NCI-H82 treated with DMSO at 0.1 percent for 48 hours (cell line): ENCODE measurements around the gene UQCC3.
"Not testable (repeated sequence)": the region's sequence is repeated elsewhere in the genome, so short reads cannot be mapped to it uniquely, and the experiment has no call there.

Source experiments
- DNase-seq: peaks from one replicate; lab custom pipeline; 2025; ENCODE audit not compliant: unreplicated experiment; lab: John Stamatoyannopoulos, UW

UQCC3 gene, protein sequence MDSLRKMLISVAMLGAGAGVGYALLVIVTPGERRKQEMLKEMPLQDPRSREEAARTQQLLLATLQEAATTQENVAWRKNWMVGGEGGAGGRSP

DNA sequence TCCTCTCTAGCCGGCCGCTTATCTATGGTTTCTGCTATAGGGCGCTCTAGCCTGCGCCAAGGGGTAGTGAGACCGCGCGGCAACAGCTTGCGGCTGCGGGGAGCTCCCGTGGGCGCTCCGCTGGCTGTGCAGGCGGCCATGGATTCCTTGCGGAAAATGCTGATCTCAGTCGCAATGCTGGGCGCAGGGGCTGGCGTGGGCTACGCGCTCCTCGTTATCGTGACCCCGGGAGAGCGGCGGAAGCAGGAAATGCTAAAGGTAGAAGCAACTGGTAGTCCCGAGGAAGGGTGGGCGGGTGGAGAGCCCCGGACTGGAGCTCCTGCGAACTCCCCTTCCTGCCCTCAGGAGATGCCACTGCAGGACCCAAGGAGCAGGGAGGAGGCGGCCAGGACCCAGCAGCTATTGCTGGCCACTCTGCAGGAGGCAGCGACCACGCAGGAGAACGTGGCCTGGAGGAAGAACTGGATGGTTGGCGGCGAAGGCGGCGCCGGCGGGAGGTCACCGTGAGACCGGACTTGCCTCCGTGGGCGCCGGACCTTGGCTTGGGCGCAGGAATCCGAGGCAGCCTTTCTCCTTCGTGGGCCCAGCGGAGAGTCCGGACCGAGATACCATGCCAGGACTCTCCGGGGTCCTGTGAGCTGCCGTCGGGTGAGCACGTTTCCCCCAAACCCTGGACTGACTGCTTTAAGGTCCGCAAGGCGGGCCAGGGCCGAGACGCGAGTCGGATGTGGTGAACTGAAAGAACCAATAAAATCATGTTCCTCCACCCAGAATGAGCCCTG is at the start of gene UQCC3, which contains the start of gene LBHD1:
Gene UQCC3, plus strand, starts transcription at position 66 of the 782 bp plus-strand sequence. Its CDS starts 73 bp downstream, at position 139.
Gene LBHD1, minus strand, starts transcription at position 660 of the 782 bp plus-strand sequence. CDS start 2,236 bp downstream, outside the sequence.
- peak; percentile 76 for DNase-seq

DNA sequence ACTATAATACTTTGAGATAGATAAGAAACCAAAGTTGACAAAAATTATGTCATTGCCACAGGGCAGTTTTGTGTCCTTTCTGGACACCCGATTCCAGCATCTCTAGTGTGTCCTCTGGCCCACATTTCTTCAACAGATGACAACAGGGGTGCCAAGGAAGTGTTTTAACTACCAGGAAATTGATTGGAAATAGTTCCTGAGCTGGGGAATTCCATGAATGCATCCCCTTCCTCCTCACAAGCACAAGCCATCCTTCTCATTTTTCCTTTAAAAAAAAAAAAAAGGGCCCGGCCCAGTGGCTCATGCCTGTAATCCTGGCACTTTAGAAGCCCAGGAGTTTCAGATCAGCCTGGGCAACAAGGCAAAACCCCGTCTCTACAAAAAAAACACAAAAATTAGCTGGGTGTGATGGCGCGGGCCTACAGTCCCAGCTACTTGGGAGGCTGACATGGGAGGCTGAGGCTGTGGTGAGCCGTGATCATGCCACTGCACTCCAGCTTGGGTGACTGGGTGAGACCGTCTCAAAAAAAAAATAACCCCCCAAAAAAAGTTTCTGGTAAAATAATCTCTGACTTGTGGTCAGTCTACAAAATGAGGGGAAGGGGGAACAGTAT is 48.9 kb upstream of the UQCC3 start:
- no peak for DNase-seq

DNA sequence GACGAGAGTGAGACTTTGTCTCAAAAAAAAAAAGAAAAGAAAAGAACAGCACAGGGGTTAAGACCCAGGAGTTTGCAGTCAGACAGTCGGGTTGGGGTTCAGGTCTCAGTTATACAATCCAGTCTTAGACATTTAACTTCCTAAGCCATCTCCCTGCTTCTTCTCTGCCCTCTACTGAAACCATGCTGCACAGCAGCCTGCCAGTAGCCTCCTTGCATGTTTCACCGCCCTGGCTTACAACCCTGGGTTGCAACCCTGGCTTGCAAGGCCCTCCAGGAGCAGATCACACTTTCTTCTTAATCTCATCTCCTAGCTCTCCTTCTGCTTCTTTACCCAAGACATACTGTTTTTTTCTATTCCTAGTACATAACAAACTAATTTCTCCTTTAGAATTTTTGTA is 43.8 kb upstream of the UQCC3 start:
- DNase-seq, result no peak

DNA sequence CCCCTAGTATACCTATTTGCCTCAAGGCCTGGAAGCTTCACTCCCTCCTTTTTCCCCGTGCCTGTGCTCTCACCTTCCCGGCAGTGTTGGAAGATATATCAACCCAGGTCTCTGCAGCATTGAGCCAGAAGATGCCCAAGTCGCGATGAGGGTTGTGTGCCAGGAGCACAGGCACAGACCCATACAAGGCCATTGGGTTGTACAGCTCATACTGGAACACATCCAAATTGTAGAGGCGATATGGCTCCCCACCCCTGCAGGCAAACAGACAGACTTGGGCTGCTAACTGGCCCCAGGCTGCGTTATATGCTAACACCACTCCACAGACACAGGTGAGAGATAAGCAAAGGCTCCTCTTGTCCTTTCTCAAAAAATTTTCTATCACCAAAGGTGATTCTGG is 39.0 kb upstream of the UQCC3 start:
- no peak for DNase-seq

- no peak for DNase-seq
Measured at GRCh38 chr11:62644220-62644619, 27.3 kb upstream of the UQCC3 start.

DNA sequence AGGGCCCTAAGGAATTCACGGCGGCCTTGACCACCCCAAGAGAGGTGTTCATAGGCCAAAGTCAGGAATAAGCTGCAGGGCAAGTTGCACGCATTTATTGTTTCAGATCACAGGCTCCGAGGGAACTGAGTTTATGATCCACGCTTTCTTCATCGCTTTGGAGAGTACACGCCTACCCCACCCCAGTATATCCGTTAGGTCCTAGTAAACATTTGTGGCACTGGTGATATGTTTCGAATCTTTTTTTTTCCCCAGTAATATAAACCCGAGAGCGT is 25.9 kb upstream of the UQCC3 start:
- no peak for DNase-seq

DNA sequence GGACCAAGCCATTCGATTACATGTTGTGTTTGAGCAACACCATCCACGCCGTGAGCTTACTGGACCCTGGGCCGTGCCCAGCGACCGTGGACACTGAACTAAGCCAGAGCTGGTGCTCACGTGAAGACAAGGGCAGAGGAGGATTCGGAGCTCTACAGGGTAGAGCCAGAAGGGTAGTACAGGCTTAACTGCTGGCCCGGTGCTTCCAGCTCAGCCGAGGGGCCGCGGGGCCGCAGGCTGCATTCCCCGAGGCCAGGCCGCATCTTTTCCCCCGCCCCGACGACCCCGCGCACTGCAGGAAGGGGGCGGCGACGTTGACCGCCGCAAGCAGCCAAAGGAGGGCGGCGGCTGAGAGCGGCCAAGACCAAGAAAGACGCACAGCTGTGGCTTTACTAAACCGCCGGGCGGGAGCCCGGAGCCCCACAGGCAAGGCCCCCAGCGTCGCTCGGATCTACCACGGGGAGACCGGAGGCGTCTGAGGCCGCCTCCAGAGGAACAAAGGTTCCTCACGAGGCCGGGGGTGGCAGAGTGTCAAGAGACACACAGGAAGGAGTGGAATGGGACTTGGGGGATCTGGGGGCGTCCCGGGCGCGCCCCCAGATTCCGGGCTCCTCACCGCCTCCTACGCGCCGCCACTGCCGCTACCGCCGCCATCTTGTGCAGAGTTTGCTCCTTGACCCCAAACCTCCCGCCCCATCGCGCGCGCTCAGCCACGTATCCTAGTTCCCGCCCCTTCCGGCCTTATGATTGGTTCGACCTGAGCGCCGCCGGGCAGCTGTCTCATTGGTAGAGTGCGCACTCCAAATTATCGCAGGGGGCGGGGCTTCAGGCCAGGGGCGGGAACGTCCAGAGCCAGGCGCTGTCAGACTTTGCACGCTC is 25.3 kb upstream of the UQCC3 start, which contains the start of gene GANAB:
Gene GANAB, minus strand, starts transcription at position 668 of the 879 bp plus-strand sequence. Its CDS starts 14 bp downstream, at position 654.
- peak; percentile 93 for DNase-seq

DNA sequence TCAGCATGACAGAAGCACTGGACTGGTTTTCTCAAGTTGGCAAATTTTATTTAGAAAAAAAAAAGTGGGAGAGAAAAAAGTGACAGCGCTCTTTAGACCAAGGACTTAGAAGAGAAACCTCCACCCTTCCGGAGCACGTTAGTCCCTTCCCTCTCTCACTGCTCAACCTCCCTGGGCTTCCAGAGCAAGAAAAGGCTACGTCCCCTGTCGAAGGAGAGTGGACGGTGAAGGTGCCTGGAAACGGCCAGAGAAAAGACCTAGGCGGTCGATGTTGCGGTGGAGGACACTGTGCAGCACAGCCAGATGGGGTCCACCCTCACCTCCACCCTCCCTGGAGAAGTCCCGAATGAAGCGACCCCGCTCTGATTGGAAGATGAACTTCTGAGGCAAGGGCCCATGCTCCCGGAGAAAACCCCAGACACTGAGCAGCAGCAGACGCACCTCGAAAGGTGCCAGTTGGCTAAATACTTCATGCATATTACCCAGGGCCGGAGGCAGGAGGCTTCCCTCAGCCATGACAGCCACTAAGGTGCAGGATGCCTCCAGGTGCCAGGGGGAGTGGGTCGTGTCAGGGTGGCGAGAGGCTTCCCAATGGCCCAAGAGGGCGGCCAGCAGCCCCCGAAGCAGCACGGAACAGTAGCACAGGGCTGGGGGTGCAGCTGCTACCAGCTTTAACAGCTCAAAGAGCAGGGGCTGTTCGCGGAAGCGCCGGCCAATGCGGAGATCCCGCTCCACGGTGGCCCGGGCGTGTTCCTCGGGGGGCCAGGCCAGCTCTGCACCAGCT is 24.5 kb upstream of the UQCC3 start:
- no peak for DNase-seq

DNA sequence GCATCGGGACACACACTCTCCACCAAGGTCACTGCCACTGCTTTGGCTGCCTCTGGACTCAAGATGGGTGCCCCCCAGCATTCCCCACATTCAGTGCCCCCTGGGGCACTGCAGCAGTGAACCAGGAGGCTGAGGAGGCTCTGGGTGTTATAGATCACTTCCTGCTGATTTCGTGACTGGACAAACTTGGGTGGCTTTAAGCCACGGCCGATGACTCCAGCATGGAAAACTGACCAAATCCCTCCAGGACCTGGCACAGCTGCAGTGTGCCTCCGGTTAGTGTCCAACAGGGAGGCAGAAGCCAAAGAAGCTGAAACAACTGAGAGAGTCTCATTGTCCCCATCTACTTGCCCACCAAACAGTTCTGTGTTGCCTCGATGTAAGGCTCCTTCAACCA is 23.9 kb upstream of the UQCC3 start:
- DNase-seq, result no peak

DNA sequence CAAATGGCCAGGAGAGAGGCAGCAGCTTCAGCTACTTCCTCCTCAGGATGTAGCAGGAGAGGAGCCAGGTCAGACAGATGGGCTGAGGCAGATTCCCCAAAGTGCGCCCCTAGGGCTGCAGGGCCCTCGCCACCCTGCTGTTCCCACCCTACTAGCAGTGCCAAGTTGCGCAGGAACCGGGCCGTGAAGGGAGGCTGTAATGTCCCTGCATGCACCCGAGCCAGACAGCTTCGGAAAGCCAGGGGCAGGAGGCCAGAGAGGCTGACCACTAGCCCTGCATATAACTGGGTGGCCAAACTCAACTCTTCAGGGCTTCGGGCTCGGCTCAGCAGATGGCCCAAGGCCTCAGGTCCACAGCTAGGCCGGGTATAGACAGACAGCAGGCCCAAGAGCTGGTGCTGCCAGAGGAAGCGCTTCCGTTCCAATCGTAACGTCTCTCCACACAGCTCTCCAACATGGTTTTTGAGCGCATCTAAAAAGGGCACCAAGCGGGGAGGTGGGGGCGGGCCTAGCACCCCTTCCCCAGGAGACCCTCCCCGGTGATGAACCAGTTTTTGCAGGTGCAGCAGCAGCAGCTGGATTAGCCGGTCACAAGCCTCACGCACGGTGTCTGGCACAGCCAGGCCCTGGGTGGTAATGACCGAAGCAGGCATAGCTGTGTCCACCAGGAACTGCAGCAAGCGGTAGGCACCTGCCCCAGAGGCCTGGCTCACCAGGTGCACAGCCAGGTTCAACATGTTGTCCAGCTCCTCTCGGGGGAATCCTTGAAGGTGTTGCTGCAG is 23.1 kb upstream of the UQCC3 start:
- DNase-seq, result no peak

DNA sequence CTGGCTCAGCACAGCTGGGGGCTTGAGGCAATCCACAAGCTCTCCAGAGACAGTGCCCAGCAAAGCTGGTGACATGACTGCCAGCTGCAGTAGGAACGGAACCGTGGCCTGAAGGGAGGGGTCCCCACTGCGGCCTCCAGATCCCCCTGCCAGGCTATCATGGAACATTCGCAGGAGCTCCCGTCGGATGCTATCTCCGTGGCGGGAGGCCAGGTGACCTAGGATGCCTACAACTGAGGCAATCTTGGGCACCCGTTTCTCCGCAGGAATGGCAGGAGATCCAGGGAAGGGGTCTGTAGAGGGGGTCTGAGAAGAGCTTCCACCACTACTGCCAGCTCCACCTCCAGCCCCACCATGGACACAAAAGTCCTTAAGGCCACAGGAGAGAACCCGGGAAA is 22.5 kb upstream of the UQCC3 start:
- no peak for DNase-seq

GRCh38 chr11:62649486-62649885 is 22.0 kb upstream of the UQCC3 start:
- no peak for DNase-seq

DNA sequence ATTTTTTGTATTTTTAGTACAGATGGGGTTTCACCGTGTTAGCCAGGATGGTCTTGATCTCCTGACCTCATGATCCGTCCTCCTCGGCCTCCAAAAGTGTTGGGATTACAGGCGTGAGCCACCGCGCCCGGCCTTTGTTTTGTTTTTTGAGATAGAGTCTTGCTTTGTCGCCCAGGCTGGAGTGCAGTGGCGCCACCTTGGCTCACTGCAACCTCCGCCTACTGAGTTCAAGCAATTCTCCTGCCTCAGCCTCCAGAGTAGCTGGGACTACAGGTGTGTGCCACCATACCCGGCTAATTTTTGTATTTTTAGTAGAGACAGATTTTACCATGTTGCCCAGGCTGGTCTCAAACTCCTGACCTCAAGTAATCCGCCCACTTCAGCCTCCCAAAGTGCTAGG is 21.2 kb upstream of the UQCC3 start:
- not testable (repeated sequence) for DNase-seq

- no peak for DNase-seq
Measured at GRCh38 chr11:62652161-62653006, 19.1 kb upstream of the UQCC3 start.

GRCh38 chr11:62654297-62654696 is 17.2 kb upstream of the UQCC3 start:
- no peak for DNase-seq

GRCh38 chr11:62656796-62657429 is 14.6 kb upstream of the UQCC3 start:
- DNase-seq, result no peak

GRCh38 chr11:62664405-62665074 is 6.9 kb upstream of the UQCC3 start:
- peak; percentile 32 for DNase-seq

- DNase-seq, result peak; percentile 82
Measured at GRCh38 chr11:62665075-62665598, 6.3 kb upstream of the UQCC3 start, which contains the start of the genes C11orf98 and CSKMT. Gene C11orf98 (minus strand): TSS chr11:62665210. CDS start chr11:62665169, 41 bp downstream. Gene CSKMT (plus strand): TSS chr11:62665312. CDS start chr11:62665880, 568 bp downstream.
